Breast epithelium (tissue), 4 donors: Measurements from ENCODE around the gene ATPAF2. TPM values are rescaled to one million over a fixed set of nuclear protein-coding genes. Genes with fewer than 3 reads are reported as not detected.

Source experiments
- DNase-seq, 2 donors: peaks; one replicate each; pipeline ENCODE4 v3.0.0-alpha.2; 2019; ENCODE audit warnings: low spot score in 2 of 2
- H3K27ac ChIP-seq, 2 donors: fragments of 200-600 bp; sonication (generic) in 1 of 2; one replicate each; pipeline ENCODE4 v1.5.1; 2016 to 2019; ENCODE audit warnings: mild to moderate bottlenecking in 1 of 2
- H3K27me3 ChIP-seq, 2 donors: fragments of 200-600 bp; sonication (generic) in 1 of 2; one replicate each; pipeline versions ENCODE4 v1.5.1 to v1.6.0; 2017 to 2019; ENCODE audit warnings: control low read depth in 1 of 2, mild to moderate bottlenecking in 1 of 2
- H3K36me3 ChIP-seq: fragments of 200-600 bp; one replicate; pipeline ENCODE4 v1.5.1; 2019
- H3K4me1 ChIP-seq, 2 donors: fragments of 200-600 bp; sonication (generic); one replicate each; pipeline ENCODE4 v1.5.1; 2016 to 2019; ENCODE audit warnings: control low read depth in 1 of 2
- H3K4me3 ChIP-seq, 3 donors: fragments of 200-600 bp; sonication (generic); 1 replicate in 2 of 3; 2 replicates in 1 of 3; pipeline ENCODE4 v1.5.1; 2016 to 2019; ENCODE audit warnings: mild to moderate bottlenecking in 3 of 3, moderate library complexity in 2 of 3
- H3K9me3 ChIP-seq, 2 donors: fragments of 200-600 bp; sonication (generic) in 1 of 2; one replicate each; pipeline ENCODE4 v1.5.1; 2016 to 2019; ENCODE audit warnings: control low read depth in 1 of 2
- CTCF ChIP-seq, 3 donors: fragments of 450-650 bp; IDR thresholded peaks; one replicate each; pipeline ENCODE4 v1.5.1; 2016 to 2017; ENCODE audit warnings: antibody characterized with exemption in 3 of 3, mild to moderate bottlenecking in 3 of 3, moderate library complexity in 3 of 3
- POLR2A ChIP-seq: fragments of 450-650 bp; IDR thresholded peaks from one replicate; pipeline ENCODE4 v1.6.1; 2016; ENCODE audit warnings: antibody characterized with exemption, mild to moderate bottlenecking, moderate library complexity
- POLR2AphosphoS5 ChIP-seq, 3 donors: sonication (generic); formaldehyde crosslinking; IDR thresholded peaks; one replicate each; pipeline ENCODE4 v1.6.1; 2017; ENCODE audit warnings: antibody characterized with exemption in 3 of 3
- intact Hi-C: fragments of 100-400 bp; cut with DNase I; formaldehyde crosslinking; loops from one replicate; pipeline ENCODE4 v1.15.1; 2023; ENCODE audit warnings: low total_unique reads
- total RNA-seq, 3 donors: library from RNA; depleted of rRNA; stranded (reverse); fragments of >200 nt; gene quantifications; one replicate each; pipeline ENCODE4 v1.1.0, GENCODE V29; 2016

Gene ATPAF2
- total RNA-seq, 3 donors from 2014 or later, result 12.9 to 15.7 (median 13.0) TPM

GRCh38 chr17:17990282-17990681, 48.7 kb downstream of the ATPAF2 start:
- TF ChIP-seq POLR2A (no peak), POLR2AphosphoS5 (IDR thresholded peaks at IDR 0.05) (no peak), CTCF (IDR thresholded peaks at IDR 0.05) (no peak)
- intact Hi-C loops, result no loop called here
- no peak for DNase-seq
- Histone ChIP-seq H3K36me3 (no peaks in the 10 kb centered on the region), H3K4me3 (no peak overlapping the region), H3K4me1 (no peaks in the 10 kb centered on the region), H3K27me3 (no peaks in the 10 kb centered on the region), H3K27ac (peak overlapping the region; percentile 2 to 36), H3K9me3 (no peaks in the 10 kb centered on the region)

GRCh38 chr17:17989618-17990017, 49.4 kb downstream of the ATPAF2 start:
- no peak overlapping the region for H3K27ac ChIP-seq
- intact Hi-C loops, result no loop called here
- no peaks in the 10 kb centered on the region for H3K36me3 ChIP-seq
- H3K4me1 ChIP-seq, result no peaks in the 10 kb centered on the region
- H3K9me3 ChIP-seq, result no peaks in the 10 kb centered on the region
- DNase-seq, result no peak
- TF ChIP-seq CTCF (IDR thresholded peaks at IDR 0.05) (no peak), POLR2A (no peak), POLR2AphosphoS5 (IDR thresholded peaks at IDR 0.05) (no peak)
- no peak overlapping the region for H3K4me3 ChIP-seq
- no peaks in the 10 kb centered on the region for H3K27me3 ChIP-seq

GRCh38 chr17:17989081-17989480, 49.9 kb downstream of the ATPAF2 start:
- no peaks in the 10 kb centered on the region for H3K36me3 ChIP-seq
- no peaks in the 10 kb centered on the region for H3K9me3 ChIP-seq
- DNase-seq, result no peak
- H3K27ac ChIP-seq, result no peak overlapping the region
- TF ChIP-seq CTCF (IDR thresholded peaks at IDR 0.05) (no peak), POLR2AphosphoS5 (IDR thresholded peaks at IDR 0.05) (no peak), POLR2A (no peak)
- H3K4me1 ChIP-seq, result no peaks in the 10 kb centered on the region
- H3K4me3 ChIP-seq, result no peak overlapping the region
- H3K27me3 ChIP-seq, result no peaks in the 10 kb centered on the region
- intact Hi-C loops, result no loop called here

- no peak for DNase-seq
- intact Hi-C loops, result no loop called here
- TF ChIP-seq POLR2AphosphoS5 (IDR thresholded peaks at IDR 0.05), result no peak
- TF ChIP-seq POLR2A, result no peak
- no peak for TF ChIP-seq CTCF (IDR thresholded peaks at IDR 0.05)
- no peaks in the 10 kb centered on the region for H3K9me3 ChIP-seq
- no peaks in the 10 kb centered on the region for H3K27me3 ChIP-seq
- H3K27ac ChIP-seq, result no peak overlapping the region
- H3K4me3 ChIP-seq, result no peak overlapping the region
- no peaks in the 10 kb centered on the region for H3K36me3 ChIP-seq
- H3K4me1 ChIP-seq, result no peaks in the 10 kb centered on the region
These were observed 50.5 kb downstream of the ATPAF2 start for GRCh38 chr17:17988427-17988945.

GRCh38 chr17:17987901-17988300, 51.1 kb downstream of the ATPAF2 start:
- no peak for DNase-seq
- H3K4me3 ChIP-seq, result no peak overlapping the region
- intact Hi-C loops, result no loop called here
- no peak for TF ChIP-seq CTCF (IDR thresholded peaks at IDR 0.05)
- no peak for TF ChIP-seq POLR2AphosphoS5 (IDR thresholded peaks at IDR 0.05)
- TF ChIP-seq POLR2A, result no peak
- no peaks in the 10 kb centered on the region for H3K36me3 ChIP-seq
- H3K9me3 ChIP-seq, result no peaks in the 10 kb centered on the region
- no peaks in the 10 kb centered on the region for H3K4me1 ChIP-seq
- no peaks in the 10 kb centered on the region for H3K27me3 ChIP-seq
- H3K27ac ChIP-seq, result no peak overlapping the region
